ENCODE results near the gene TLDC2. TPM values are rescaled to one million over a fixed set of nuclear protein-coding genes. Genes with fewer than 3 reads are reported as not detected.

The TLDC2 gene
- total and polyA plus RNA-seq, 2 donors, result 0.28 to 0.48 TPM

- Histone ChIP-seq H3K4me1 (ENCODE audit: control insufficient read depth in 2 of 2, insufficient read depth in 2 of 2, low read length in 2 of 2) (peaks cover 5 to 9% of the 10 kb centered on the region in 2 donors), H3K4me3 (ENCODE audit: low read length in 2 of 2) (no peak overlapping the region), H3K27ac (ENCODE audit: low read depth in 1 of 2, low read length in 1 of 2) (no peak overlapping the region), H3K36me3 (ENCODE audit: control insufficient read depth in 2 of 2, insufficient read depth in 2 of 2, low read length in 1 of 2) (no peaks in the 10 kb centered on the region), H3K9me3 (ENCODE audit: control insufficient read depth in 2 of 2, insufficient read depth in 1 of 2, low read length in 1 of 2) (peaks cover 0 to 3% of the 10 kb centered on the region in 2 donors), H3K27me3 (ENCODE audit: control insufficient read depth in 2 of 2, insufficient read depth in 1 of 2, low read length in 1 of 2) (no peaks in the 10 kb centered on the region)
- WGBS, result 90% methylated on average over 6 of the region's 6 CpGs
- no peak for DNase-seq (ENCODE audit: low read depth in 6 of 9, low spot score in 9 of 9)
Observed at GRCh38 chr20:36848078-36848660, 27.8 kb upstream of the TLDC2 start.

- Histone ChIP-seq H3K27me3 (ENCODE audit: control insufficient read depth in 2 of 2, insufficient read depth in 1 of 2, low read length in 1 of 2) (no peaks in the 10 kb centered on the region), H3K27ac (ENCODE audit: low read depth in 1 of 2, low read length in 1 of 2) (no peak overlapping the region), H3K4me3 (ENCODE audit: low read length in 2 of 2) (no peak overlapping the region), H3K9me3 (ENCODE audit: control insufficient read depth in 2 of 2, insufficient read depth in 1 of 2, low read length in 1 of 2) (peaks cover 0 to 3% of the 10 kb centered on the region in 2 donors), H3K36me3 (ENCODE audit: control insufficient read depth in 2 of 2, insufficient read depth in 2 of 2, low read length in 1 of 2) (no peaks in the 10 kb centered on the region), H3K4me1 (ENCODE audit: control insufficient read depth in 2 of 2, insufficient read depth in 2 of 2, low read length in 2 of 2) (peaks cover 2 to 4% of the 10 kb centered on the region in 2 donors)
- no peak for DNase-seq (ENCODE audit: low read depth in 6 of 9, low spot score in 9 of 9)
Observed at GRCh38 chr20:36848677-36849076, 27.3 kb upstream of the TLDC2 start.

- H3K27me3 ChIP-seq (ENCODE audit: control insufficient read depth in 2 of 2, insufficient read depth in 1 of 2, low read length in 1 of 2), result no peaks in the 10 kb centered on the region
- H3K36me3 ChIP-seq (ENCODE audit: control insufficient read depth in 2 of 2, insufficient read depth in 2 of 2, low read length in 1 of 2), result no peaks in the 10 kb centered on the region
- H3K4me3 ChIP-seq (ENCODE audit: low read length in 2 of 2), result no peak overlapping the region
- no peak overlapping the region for H3K27ac ChIP-seq (ENCODE audit: low read depth in 1 of 2, low read length in 1 of 2)
- 97% methylated on average over 9 of the region's 9 CpGs for WGBS
- DNase-seq (ENCODE audit: low read depth in 6 of 9, low spot score in 9 of 9), result no peak
- H3K4me1 ChIP-seq (ENCODE audit: control insufficient read depth in 2 of 2, insufficient read depth in 2 of 2, low read length in 2 of 2), result no peaks in the 10 kb centered on the region
- H3K9me3 ChIP-seq (ENCODE audit: control insufficient read depth in 2 of 2, insufficient read depth in 1 of 2, low read length in 1 of 2), result peaks cover 0 to 3% of the 10 kb centered on the region in 2 donors
Observed at GRCh38 chr20:36849333-36850065, 26.4 kb upstream of the TLDC2 start.

DNA sequence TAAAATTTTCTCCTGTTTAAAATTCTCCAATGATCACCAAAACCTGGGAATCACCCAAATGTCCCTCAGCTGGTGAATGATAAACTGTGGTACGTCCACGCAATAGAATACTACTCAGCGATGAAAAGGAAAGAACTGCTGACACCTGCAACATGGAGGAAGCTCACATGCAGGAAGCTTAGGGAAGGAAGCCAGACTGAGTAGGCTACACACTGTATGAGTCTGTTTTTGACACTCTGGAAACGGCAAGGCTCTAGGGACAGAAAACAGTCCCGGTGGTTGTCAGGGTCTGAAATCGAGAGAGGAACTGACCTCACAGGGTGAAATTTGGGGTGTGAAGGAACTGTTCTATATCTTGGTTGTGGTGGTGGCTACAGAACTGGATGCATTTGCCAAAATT, 25.2 kb upstream of the TLDC2 start:
- Histone ChIP-seq H3K9me3 (ENCODE audit: control insufficient read depth in 2 of 2, insufficient read depth in 1 of 2, low read length in 1 of 2) (peaks cover 0 to 3% of the 10 kb centered on the region in 2 donors), H3K36me3 (ENCODE audit: control insufficient read depth in 2 of 2, insufficient read depth in 2 of 2, low read length in 1 of 2) (no peaks in the 10 kb centered on the region), H3K27me3 (ENCODE audit: control insufficient read depth in 2 of 2, insufficient read depth in 1 of 2, low read length in 1 of 2) (no peaks in the 10 kb centered on the region), H3K4me3 (ENCODE audit: low read length in 2 of 2) (no peak overlapping the region), H3K27ac (ENCODE audit: low read depth in 1 of 2, low read length in 1 of 2) (no peak overlapping the region), H3K4me1 (ENCODE audit: control insufficient read depth in 2 of 2, insufficient read depth in 2 of 2, low read length in 2 of 2) (peaks cover 0 to 3% of the 10 kb centered on the region in 2 donors)
- 93% methylated on average over 6 of the region's 6 CpGs for WGBS
- no peak for DNase-seq (ENCODE audit: low read depth in 6 of 9, low spot score in 9 of 9)

GRCh38 chr20:36851490-36851889, 24.4 kb upstream of the TLDC2 start:
- Histone ChIP-seq H3K36me3 (ENCODE audit: control insufficient read depth in 2 of 2, insufficient read depth in 2 of 2, low read length in 1 of 2) (no peaks in the 10 kb centered on the region), H3K27ac (ENCODE audit: low read depth in 1 of 2, low read length in 1 of 2) (no peak overlapping the region), H3K27me3 (ENCODE audit: control insufficient read depth in 2 of 2, insufficient read depth in 1 of 2, low read length in 1 of 2) (no peaks in the 10 kb centered on the region), H3K4me3 (ENCODE audit: low read length in 2 of 2) (no peak overlapping the region), H3K4me1 (ENCODE audit: control insufficient read depth in 2 of 2, insufficient read depth in 2 of 2, low read length in 2 of 2) (peaks cover 0 to 10% of the 10 kb centered on the region in 2 donors), H3K9me3 (ENCODE audit: control insufficient read depth in 2 of 2, insufficient read depth in 1 of 2, low read length in 1 of 2) (peaks cover 0 to 3% of the 10 kb centered on the region in 2 donors)
- 96% methylated on average over 2 of the region's 2 CpGs for WGBS
- no peak for DNase-seq (ENCODE audit: low read depth in 6 of 9, low spot score in 9 of 9)

DNA sequence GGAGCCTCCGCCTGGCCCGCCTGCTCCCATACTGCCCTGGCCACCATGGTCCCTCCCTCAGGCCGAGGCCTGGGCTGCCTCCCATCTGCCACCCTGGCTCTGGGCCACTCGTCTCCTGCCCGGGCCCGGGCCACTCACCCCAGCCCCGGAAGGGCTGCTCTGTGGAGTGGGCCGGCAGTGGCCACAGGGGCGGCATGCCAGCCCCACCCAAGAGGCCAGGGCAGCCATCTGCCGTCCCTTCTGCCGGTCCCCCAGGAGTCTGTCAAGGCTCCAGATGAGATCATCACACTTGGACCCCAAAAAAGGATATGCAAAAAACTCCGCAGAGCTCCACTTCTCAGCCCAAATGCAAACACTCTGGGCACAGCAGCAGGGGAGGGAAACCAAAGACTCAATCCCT, 23.8 kb upstream of the TLDC2 start:
- no peak for DNase-seq (ENCODE audit: low read depth in 6 of 9, low spot score in 9 of 9)
- 94% methylated on average over 12 of the region's 12 CpGs for WGBS
- Histone ChIP-seq H3K27me3 (ENCODE audit: control insufficient read depth in 2 of 2, insufficient read depth in 1 of 2, low read length in 1 of 2) (no peaks in the 10 kb centered on the region), H3K4me3 (ENCODE audit: low read length in 2 of 2) (no peak overlapping the region), H3K36me3 (ENCODE audit: control insufficient read depth in 2 of 2, insufficient read depth in 2 of 2, low read length in 1 of 2) (no peaks in the 10 kb centered on the region), H3K9me3 (ENCODE audit: control insufficient read depth in 2 of 2, insufficient read depth in 1 of 2, low read length in 1 of 2) (peaks cover 0 to 3% of the 10 kb centered on the region in 2 donors), H3K4me1 (ENCODE audit: control insufficient read depth in 2 of 2, insufficient read depth in 2 of 2, low read length in 2 of 2) (peaks cover 0 to 17% of the 10 kb centered on the region in 2 donors), H3K27ac (ENCODE audit: low read depth in 1 of 2, low read length in 1 of 2) (no peak overlapping the region)

DNA sequence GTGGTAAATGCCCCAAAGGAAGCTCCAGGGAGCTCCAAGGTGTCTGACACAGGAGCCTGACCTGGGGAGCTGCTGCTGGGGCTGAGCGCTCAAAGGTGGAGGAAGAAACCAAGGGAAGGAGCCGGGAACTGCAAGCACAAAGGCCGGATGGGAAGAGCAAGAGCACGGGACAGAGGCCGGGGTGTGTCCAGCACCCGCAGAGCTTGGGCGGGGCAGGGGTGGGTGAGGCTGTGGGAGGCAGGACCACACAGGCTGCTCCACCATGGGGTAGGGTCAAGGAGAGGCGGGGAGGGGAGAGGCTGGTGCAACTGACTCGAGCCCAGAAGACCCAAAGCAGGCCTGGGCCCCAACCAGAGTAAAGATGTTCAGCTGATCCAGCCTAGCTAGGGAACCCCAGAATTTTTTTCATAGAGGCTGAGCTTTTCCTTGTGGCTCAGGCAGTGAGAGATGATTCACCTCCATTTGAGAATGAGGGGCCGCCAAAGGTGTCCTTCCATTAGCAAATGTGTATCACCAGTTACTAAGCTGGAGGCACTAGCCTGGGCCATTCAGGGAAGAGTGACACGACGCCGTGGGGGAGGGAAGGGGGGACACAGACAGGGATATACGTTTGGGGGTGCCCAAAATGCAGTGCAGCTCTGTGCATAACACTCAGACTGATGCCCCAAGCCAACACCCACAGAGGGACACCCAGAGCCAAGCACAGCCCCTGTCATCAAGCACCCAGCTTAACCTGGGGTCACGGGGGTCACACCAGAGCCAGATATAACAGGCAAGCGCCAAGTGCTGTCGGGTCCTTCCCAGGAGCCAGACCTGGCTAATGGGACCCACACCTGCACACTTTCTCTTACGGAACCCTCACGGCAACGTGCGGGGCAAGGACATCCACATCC, 21.3 kb upstream of the TLDC2 start:
- Histone ChIP-seq H3K27ac (ENCODE audit: low read depth in 1 of 2, low read length in 1 of 2) (no peak overlapping the region), H3K4me3 (ENCODE audit: low read length in 2 of 2) (no peak overlapping the region), H3K4me1 (ENCODE audit: control insufficient read depth in 2 of 2, insufficient read depth in 2 of 2, low read length in 2 of 2) (peaks cover 0 to 18% of the 10 kb centered on the region in 2 donors), H3K36me3 (ENCODE audit: control insufficient read depth in 2 of 2, insufficient read depth in 2 of 2, low read length in 1 of 2) (no peaks in the 10 kb centered on the region), H3K27me3 (ENCODE audit: control insufficient read depth in 2 of 2, insufficient read depth in 1 of 2, low read length in 1 of 2) (no peaks in the 10 kb centered on the region), H3K9me3 (ENCODE audit: control insufficient read depth in 2 of 2, insufficient read depth in 1 of 2, low read length in 1 of 2) (peaks cover 0 to 3% of the 10 kb centered on the region in 2 donors)
- DNase-seq (ENCODE audit: low read depth in 6 of 9, low spot score in 9 of 9), result no peak
- WGBS, result 96% methylated on average over 21 of the region's 21 CpGs

GRCh38 chr20:36855241-36855657, 20.7 kb upstream of the TLDC2 start:
- no peaks in the 10 kb centered on the region for H3K36me3 ChIP-seq (ENCODE audit: control insufficient read depth in 2 of 2, insufficient read depth in 2 of 2, low read length in 1 of 2)
- H3K9me3 ChIP-seq (ENCODE audit: control insufficient read depth in 2 of 2, insufficient read depth in 1 of 2, low read length in 1 of 2), result peaks cover 0 to 3% of the 10 kb centered on the region in 2 donors
- peak overlapping the region in 1 of 2 donors; percentile 32 for H3K27ac ChIP-seq (ENCODE audit: low read depth in 1 of 2, low read length in 1 of 2)
- H3K4me3 ChIP-seq (ENCODE audit: low read length in 2 of 2), result no peak overlapping the region
- H3K27me3 ChIP-seq (ENCODE audit: control insufficient read depth in 2 of 2, insufficient read depth in 1 of 2, low read length in 1 of 2), result no peaks in the 10 kb centered on the region
- 93% methylated on average over 7 of the region's 7 CpGs for WGBS
- peaks cover 0 to 18% of the 10 kb centered on the region in 2 donors for H3K4me1 ChIP-seq (ENCODE audit: control insufficient read depth in 2 of 2, insufficient read depth in 2 of 2, low read length in 2 of 2)
- DNase-seq (ENCODE audit: low read depth in 6 of 9, low spot score in 9 of 9), result no peak

DNA sequence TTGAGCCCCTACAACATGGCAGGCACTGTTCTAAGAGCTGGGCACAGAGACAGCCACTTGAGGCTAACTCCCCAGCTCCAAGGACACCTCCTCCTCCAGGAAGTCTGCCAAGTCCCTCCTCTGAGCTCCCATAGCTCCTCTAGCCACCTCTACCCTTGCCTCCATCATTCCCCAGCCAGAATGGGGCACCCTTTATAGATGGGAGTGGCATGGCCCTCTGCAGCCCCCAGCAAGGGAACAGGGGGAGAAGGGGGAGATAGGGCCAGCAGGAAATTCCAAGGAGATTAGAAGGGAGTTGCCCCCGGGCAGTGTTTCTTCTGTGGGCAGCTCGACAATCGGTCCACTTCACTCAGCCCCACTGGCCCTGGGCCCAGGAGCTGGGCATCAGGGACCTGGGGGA, 19.7 kb upstream of the TLDC2 start:
- no peak for DNase-seq (ENCODE audit: low read depth in 6 of 9, low spot score in 9 of 9)
- H3K4me3 ChIP-seq (ENCODE audit: low read length in 2 of 2), result no peak overlapping the region
- H3K27me3 ChIP-seq (ENCODE audit: control insufficient read depth in 2 of 2, insufficient read depth in 1 of 2, low read length in 1 of 2), result peaks cover 0 to 7% of the 10 kb centered on the region in 2 donors
- H3K27ac ChIP-seq (ENCODE audit: low read depth in 1 of 2, low read length in 1 of 2), result peak overlapping the region; percentile 44 to 68
- 95% methylated on average over 3 of the region's 3 CpGs for WGBS
- H3K9me3 ChIP-seq (ENCODE audit: control insufficient read depth in 2 of 2, insufficient read depth in 1 of 2, low read length in 1 of 2), result no peaks in the 10 kb centered on the region
- H3K36me3 ChIP-seq (ENCODE audit: control insufficient read depth in 2 of 2, insufficient read depth in 2 of 2, low read length in 1 of 2), result no peaks in the 10 kb centered on the region
- H3K4me1 ChIP-seq (ENCODE audit: control insufficient read depth in 2 of 2, insufficient read depth in 2 of 2, low read length in 2 of 2), result peaks cover 0 to 23% of the 10 kb centered on the region in 2 donors

All from thymus (tissue), 11 donors.